GM08714 (cell line): ENCODE measurements around the gene UBL5.
"Not testable (repeated sequence)": the region's sequence is repeated elsewhere in the genome, so short reads cannot be mapped to it uniquely, and the experiment has no call there.

Source experiments
- H3K4me3 ChIP-seq: fragments of 200-500 bp; sonication (Bioruptor generic); 2 replicates; pipeline ENCODE4 v1.5.1; 2014; ENCODE audit warnings: mild to moderate bottlenecking, low read length, inconsistent platforms
- ZNF274 ChIP-seq: IDR thresholded peaks from 2 replicates; pipeline ENCODE4 v1.6.1; 2012; ENCODE audit warnings: mild to moderate bottlenecking, low read depth, low read length

The UBL5 gene

DNA sequence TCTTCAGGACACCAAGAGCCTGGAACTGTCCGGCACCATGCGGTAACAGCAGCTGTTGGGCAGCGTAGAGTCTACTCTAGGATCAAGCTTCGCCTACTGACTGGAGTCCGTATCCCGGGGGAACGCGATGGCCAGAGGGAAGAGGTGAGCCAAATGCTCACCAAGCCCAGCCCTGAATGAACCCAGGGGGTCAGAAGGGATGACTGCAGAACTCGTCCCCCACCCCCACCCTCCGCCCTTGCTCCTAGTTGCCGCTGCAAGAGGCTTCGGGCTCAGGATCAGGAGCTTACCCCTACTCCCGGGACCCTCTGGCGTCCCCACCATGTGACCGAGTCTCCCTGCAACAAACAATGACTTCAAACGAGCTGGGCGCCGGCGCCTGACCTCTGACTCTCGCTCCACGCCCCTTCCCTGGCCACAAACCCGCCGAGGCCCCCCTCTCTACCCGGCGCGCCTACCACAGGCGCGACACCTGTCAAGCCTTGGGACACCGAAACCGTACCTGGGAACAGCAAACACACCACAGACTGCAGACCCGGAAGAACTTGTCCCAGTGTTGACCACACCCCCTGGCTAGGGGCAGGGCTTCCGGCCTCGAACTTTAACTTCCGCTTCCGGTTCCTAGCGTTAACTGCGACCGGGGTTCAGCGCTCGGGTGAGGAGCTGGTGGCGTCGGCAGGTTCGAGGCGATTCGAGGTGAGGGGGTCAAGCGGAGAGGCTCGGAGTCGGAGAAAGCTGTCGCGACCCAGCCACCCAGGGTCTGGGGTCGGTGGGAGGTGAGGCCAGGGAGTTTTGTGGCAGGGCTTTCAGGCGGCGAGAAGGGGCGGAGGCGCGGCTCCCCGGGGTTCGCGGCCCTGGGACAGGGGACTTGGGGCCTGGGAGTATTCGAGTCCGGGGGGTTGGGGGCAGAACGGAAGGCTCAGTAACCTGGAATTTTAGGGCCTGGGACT is at the start of gene UBL5:
Gene UBL5 (plus strand): TSS at position 630 of the 950 bp plus-strand sequence. CDS start 420 bp downstream, outside the sequence.
- no peak for TF ChIP-seq ZNF274
- peak within 1 kb of the TSS; percentile 84 for H3K4me3 ChIP-seq

DNA sequence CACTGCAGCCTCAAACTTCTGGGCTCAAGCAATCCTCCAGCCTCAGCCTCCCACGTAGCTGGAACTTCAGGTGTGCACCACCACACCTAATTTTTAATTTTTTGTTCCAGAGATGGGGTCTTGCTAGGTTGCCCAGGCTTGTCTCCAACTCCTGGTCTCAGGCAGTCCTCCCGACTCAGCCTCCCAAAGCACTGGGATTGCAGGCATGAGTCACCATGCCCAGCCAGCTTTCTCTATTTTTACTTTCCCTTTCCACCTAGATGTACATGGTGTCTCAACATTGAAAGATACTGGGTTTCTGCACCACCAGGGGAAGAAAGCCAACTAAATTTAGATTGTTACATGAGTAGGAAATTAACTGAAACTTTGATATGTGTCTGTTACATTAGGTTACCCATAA is 45.4 kb upstream of the UBL5 start:
- no peak overlapping the region for H3K4me3 ChIP-seq
- no peak for TF ChIP-seq ZNF274

DNA sequence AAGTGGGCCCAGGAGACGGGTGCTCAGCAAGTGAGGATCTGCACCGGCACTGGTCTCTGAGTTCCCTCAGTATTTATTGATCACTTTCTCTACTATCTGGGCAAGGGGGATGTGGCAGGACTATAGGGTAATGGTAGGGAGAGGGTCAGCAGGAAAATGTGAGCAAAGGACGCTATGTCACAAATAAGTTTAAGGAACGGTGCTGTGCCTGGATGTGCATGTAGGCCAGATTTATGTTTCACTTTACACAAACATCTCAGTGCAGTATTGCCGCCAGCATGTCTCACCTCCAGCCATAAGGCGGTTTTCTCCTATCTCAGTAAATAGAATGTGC is 43.6 kb upstream of the UBL5 start:
- H3K4me3 ChIP-seq: not testable (repeated sequence)

DNA sequence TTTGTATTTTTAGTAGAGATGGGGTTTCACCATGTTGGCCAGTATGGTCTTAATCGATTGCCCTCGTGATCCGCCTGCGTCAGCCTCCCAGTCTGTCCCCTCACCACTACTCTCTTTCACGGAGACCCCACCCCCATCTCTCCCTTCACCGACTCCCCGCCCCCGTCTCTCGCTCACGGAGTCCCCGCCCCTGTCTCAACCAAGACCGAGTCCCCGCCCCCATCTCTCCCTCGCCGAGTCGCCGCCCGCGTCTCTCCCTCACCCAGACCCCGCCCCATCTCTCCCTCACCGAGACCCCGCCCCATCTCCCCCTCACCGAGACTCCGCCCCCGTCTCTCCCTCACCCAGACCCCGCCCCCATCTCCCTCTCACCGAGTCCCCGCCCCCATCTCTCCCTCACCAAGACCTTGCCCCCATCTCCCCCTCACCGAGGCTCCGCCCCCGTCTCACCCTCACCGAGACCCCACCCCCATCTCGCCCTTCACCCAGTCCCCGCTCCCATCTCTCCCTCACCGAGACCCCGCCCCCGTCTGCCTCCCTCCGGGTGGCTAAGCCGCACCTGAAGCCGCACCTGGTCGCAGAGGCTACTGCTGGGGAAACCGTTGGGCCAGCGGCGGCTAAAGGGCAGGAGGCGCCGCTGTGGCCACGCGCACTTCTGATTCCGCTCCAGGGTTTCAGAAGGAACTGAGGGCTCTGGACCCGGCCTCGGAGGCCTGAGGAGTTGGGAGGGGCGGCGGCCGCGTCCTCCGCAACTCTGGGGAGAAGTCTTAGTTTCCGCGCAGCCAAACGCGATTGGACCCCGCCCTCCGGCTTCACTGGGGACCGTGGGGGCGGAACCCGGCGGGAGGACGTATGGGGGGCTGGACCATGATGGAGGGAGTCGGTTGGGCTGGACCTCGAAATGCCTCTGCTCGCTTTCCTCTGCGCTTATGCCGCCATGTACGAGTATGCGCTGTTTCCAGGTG is 42.1 kb upstream of the UBL5 start:
- no peak for TF ChIP-seq ZNF274
- peak overlapping the region; percentile 86; the same call in 1 of the 2 replicates for H3K4me3 ChIP-seq

DNA sequence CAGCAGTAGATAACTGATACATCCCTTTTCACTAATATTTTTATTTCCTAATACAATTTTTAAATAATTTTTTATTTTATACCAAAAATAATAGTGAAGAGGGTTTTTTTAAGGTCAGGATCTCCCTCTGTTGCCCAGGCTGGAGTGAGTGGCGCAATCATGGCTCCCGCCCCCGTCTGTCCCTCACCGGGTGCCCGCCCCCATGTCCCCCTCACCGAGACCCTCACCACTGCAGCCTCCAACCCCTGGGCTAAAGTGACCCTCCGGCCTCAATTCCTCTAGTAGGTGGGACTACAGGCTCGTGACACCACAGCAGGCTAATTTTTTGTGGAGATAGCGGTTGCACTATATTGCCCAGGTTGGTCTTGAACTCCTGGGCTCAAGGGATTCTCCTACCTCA is 41.4 kb upstream of the UBL5 start:
- peak overlapping the region; percentile 86; the same call in 1 of the 2 replicates for H3K4me3 ChIP-seq
- no peak for TF ChIP-seq ZNF274

DNA sequence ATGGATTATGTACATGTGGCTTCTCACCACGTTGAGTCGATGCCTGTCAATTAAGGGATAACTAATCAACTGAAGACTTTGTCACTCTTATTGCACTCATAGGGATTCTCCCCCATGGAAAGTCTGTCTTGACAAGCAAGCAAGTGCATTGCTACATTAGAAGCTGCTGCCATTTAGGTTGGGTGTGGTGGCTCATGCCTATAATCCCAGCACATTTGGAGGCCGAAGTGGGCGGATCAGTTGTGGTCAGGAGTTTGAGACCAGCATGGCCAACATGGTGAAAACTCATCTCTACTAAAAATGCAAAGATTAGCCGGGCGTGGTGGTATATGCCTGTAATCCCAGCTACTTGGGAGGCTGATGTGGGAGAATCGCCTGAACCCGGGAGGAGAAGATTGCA is 40.9 kb upstream of the UBL5 start:
- TF ChIP-seq ZNF274: no peak
- H3K4me3 ChIP-seq: no peak overlapping the region

DNA sequence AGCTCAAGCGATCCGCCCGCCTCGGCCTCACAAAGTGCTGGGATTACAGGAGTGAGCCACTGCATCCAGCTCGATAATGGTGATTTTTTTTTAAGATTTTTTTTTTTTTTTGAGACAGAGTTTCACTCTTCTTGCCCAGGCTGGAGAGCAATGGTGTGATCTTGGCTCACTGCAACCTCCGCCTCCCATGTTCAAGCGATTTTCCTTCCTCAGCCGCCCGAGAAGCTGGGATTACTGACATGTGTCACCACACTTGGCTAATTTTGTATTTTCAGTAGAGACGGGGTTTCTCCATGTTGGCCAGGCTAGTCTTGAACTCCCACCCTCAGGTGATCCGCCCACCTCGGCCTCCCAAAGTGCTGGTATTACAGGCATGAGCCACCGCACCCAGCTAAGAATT is 39.1 kb upstream of the UBL5 start:
- H3K4me3 ChIP-seq: not testable (repeated sequence)

DNA sequence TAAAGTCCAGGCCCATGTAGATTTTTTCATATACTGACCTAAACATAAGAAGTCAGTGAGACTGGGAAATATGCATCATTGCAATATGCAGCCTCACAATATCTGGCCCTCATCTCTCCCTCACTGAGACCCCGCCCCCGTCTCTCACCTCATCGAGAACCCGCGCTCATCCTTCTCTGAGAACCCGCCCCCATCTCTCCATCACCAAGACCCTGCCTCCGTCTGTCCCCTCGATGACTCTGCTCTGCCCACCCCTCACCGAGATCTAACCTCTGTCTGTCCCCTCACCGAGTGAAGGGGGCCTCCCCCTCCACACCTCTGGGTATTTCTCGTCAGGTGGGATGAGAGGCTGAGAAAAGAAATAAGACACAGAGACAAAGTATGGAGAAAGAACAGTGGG is 38.7 kb upstream of the UBL5 start:
- no peak for TF ChIP-seq ZNF274

DNA sequence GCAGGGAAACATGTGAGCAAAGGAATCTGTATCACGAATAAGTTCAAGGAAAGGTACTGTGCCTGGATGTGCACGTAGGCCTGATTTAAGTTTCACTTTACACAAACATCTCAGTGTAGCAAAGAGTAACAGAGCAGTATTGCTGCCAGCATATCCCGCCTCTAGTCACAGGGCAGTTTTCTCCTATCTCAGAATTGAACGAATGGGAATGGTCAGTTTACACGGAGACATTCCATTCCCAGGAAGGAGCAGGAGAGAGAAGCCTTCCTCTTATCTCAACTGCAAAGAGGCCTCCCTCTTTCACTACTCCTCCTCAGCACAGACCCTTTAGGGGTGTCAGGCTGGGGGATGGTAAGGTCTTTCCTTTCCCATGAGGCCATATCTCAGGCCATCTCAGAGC is 38.1 kb upstream of the UBL5 start:
- H3K4me3 ChIP-seq: not testable (repeated sequence)

More for the DNA sequence above, 38.7 kb upstream of the UBL5 start:
- H3K4me3 ChIP-seq: no peak overlapping the region

DNA sequence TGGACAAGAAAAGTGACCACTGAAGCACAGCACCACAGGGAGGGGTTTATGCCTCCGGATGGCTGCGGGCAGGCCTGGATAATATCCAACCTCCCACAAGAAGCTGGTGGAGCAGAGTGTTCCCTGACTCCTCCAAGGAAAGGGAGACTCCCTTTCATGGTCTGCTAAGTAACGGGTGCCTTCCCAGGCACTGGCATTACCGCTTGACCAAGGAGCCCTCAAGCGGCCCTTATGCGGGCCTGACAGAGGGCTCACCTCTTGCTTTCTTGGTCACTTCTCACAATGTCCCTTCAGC is 36.7 kb upstream of the UBL5 start:
- peak overlapping the region; percentile 65; the same call in 1 of the 2 replicates for H3K4me3 ChIP-seq

DNA sequence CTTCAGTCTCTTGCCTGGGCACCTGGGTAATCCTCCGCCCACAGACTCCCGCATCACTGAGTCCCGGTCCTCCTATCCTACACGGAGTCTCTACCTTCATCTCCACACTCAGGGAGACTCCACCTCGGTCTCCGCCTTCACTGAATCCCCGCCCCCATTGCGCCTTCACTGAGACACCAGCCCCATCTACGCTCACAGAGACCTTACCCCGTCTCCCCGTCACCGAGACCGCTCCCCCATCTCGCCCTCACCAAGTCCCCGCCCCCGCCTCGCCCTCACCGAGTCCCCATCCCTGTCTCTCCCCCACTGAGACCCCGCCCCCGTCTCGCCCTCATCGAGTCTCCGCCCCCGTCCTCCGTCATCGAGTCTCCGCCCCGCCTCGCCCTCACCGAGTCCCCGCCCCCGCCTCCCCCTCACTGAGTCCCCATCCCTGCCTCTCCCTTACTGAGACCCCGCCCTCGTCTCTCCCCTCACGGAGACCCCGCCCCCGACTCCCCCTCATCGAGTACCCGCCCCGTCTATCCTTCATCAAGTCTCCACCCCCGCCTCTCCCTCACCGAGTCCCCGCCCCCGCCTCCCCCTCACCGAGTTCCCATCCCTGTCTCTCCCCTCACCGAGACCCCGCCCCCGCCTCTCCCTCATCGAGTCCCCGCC is 36.0 kb upstream of the UBL5 start:
- TF ChIP-seq ZNF274: no peak
- peak overlapping the region; percentile 65 for H3K4me3 ChIP-seq

DNA sequence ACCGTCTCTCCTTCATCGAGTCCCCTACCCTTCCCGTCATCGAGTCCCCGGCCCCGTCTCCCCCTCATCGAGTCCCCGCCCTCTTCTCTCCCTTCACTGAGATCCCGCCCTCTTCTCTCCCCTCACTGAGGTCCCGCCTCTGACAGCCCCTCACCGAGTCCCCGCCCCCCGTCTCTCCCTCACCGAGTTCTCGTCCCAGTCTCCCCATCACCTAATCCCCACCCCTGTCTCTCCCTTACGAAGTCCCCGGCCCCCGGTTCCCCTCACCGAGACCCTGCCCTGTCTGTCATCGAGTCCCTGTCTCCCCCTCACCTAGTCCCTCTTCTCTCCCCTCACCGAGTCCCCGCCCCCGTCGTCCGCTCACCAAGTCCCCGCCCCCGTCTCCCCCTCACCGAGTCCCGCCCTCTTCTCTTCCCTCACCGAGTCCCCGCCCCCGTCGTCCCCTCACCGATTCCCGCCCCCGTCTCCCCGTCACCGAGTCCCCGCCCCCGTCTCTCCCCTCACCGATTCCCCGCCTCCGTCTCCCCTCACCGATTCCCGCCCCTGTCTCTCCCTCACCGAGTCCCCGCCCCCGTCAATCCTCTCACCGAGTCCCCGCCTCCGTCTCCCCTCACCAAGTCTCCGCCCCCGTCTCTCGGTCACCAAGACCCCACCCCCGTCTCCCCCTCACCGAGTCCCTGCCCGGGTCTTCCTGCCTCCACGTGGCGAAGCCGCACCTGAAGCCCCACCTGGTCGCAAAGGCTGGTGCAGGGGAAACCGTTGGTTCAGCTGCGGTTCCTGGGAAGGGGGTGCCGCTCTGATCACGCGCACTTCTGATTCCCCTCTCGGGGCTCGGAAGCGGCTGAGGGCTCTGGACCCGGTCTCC is 35.3 kb upstream of the UBL5 start:
- no peak for TF ChIP-seq ZNF274
- peak overlapping the region; percentile 66 for H3K4me3 ChIP-seq

DNA sequence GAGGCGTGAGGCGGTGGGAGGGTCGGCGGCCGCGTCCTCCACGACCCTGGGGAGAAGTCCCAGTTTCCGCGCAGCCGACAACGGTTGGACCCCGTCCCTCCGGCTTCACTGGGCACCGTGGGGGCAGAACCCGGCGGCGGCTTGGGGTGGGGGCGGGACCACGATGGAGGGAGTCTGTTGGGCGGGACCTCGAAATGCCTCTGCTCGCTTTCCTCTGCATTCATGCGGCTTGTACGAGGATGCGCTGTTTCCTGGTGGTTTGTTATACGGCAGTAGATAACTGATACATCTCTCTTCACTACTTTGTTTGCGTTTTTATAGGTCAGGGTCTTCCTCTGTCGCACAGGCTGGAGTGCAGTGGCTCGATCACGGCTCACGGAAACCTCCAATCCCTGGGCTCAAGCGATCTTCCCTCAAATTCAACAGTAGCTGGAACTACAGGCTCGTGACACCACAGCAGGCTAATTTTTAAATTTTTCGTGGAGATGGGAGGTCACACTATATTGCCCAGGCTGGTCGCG is 34.6 kb upstream of the UBL5 start:
- H3K4me3 ChIP-seq: peak overlapping the region; percentile 66; the same call in 1 of the 2 replicates
- TF ChIP-seq ZNF274: no peak
